GM12801 (cell line): ENCODE results near the gene TBC1D22A.

Experiments used
- TF ChIP-seq, protein P1 (sequence below): IDR thresholded peaks from one replicate; pipeline ENCODE4 v1.5.1; 2011; ENCODE audit warnings: control low read depth; ENCODE audit not compliant: insufficient read length; ENCODE audit errors: extremely low read depth

Gene TBC1D22A

DNA sequence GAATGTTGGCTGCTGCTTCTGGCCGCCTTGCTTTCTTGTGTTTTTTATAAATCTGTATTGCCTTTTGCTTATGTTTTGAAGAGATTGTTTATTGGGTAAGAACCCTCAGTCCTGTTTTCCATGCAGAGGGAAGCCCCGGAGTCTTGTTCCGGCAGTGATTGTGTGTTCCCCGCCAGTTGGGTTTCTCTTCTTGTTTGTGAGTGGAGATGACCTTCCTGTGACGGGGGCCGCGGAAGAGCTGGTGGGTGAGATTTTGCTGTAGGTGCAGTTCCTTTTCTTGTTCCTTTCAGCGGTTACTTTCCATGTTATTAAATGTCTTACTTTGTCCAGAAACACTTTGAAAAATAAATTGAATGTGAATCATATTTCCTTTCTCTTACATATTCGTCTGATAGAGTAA is 8.3 kb downstream of the TBC1D22A start:
- TF ChIP-seq, protein P1, sequence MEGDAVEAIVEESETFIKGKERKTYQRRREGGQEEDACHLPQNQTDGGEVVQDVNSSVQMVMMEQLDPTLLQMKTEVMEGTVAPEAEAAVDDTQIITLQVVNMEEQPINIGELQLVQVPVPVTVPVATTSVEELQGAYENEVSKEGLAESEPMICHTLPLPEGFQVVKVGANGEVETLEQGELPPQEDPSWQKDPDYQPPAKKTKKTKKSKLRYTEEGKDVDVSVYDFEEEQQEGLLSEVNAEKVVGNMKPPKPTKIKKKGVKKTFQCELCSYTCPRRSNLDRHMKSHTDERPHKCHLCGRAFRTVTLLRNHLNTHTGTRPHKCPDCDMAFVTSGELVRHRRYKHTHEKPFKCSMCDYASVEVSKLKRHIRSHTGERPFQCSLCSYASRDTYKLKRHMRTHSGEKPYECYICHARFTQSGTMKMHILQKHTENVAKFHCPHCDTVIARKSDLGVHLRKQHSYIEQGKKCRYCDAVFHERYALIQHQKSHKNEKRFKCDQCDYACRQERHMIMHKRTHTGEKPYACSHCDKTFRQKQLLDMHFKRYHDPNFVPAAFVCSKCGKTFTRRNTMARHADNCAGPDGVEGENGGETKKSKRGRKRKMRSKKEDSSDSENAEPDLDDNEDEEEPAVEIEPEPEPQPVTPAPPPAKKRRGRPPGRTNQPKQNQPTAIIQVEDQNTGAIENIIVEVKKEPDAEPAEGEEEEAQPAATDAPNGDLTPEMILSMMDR: no peak

DNA sequence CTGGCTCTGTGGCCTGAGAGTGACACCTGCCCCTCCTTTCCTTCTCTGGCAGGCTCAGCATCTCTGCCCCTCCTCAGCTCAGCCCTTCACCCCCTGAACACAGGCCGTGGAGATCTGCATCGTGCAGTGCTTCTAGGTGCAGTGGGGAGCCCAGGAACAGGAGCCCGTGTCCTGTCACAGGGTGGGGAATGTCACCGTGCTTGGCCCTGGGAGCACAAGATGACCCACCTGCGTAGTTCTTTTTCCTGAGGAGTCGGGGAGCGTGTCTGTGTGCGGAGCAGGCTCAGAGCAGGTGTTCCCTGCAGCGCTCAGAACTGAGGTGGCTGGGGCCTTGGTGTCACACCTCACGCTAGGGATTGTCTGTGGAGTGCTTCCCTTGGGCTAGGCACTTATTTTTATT is 10.6 kb downstream of the TBC1D22A start:
- TF ChIP-seq, protein P1: no peak

DNA sequence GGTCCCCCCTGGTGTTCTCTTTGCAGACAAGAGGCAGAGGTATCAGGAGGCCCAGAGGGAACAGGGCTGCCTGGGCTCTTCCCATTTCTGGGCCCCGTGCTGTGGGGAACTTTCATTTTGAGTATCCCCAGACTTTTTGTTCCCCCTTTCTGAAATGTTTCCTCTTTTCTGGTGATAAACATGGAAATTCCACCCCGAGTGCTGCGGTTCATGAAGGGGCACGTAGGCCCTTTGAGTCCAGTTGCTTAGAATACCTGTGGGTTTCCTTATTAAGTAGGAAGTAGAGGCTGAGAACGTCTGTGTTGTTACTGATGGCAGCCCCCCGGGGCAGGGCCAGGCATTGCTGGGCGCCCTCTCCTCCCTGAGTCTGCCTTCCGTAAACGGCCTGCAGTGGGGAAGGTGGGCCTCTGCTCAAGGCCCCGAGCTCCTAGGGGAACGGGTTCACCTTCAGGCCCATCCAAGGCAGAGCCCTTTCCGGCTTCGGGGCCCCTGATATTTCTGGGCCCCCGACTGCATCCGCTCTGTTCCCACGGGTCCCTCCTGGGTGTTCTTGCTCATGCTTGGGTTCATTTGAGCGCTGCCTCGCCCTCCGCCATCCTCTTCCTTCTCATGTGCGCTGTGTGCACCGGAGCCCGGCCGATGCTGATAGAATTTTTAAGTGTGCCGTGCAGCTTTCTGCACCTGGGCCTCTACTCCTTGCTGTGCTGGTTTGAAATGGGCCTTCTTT is 12.0 kb downstream of the TBC1D22A start:
- TF ChIP-seq, protein P1: no peak

DNA sequence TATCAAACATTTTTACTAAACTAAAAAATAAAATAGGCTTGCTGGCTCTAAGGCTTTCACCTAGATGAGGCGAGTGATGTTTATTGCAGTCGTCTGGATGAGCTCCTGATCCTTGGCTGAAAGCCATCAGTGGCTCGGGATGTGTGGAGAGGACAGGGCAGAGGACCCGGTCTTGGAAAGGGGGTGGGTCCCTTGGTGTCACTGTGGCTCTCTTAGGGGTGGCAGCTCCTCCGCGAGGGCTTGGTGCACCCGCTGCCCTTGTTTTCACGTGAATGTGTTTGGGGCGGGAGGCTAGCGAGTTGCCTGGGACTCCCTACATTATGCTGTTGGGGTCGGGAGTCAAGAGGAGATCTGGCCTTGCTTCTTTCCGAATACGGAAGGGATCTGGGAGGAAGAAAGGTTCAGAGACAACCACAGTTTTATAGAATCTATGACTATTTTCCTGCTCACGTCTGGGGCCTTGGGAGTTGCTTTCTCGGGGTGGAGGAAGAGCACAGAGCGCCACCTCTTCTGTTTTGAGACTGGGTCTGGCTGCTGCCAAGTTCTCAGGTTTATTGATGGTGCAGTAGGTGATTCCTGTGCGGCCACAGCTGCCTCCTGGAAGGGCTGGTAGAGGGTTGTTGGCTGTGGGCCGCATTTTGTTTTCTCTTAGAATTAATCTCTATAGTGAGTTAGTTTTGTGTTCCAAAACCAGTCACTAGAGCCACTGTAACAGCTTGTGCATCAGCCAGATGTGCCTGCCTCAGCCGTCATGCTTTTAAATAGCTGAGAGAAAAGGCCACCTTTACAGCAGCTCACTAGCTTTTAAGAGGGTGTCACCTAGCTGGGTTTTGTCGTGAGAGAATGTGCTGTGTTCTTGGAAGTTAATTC is 12.8 kb downstream of the TBC1D22A start:
- TF ChIP-seq, protein P1: no peak

DNA sequence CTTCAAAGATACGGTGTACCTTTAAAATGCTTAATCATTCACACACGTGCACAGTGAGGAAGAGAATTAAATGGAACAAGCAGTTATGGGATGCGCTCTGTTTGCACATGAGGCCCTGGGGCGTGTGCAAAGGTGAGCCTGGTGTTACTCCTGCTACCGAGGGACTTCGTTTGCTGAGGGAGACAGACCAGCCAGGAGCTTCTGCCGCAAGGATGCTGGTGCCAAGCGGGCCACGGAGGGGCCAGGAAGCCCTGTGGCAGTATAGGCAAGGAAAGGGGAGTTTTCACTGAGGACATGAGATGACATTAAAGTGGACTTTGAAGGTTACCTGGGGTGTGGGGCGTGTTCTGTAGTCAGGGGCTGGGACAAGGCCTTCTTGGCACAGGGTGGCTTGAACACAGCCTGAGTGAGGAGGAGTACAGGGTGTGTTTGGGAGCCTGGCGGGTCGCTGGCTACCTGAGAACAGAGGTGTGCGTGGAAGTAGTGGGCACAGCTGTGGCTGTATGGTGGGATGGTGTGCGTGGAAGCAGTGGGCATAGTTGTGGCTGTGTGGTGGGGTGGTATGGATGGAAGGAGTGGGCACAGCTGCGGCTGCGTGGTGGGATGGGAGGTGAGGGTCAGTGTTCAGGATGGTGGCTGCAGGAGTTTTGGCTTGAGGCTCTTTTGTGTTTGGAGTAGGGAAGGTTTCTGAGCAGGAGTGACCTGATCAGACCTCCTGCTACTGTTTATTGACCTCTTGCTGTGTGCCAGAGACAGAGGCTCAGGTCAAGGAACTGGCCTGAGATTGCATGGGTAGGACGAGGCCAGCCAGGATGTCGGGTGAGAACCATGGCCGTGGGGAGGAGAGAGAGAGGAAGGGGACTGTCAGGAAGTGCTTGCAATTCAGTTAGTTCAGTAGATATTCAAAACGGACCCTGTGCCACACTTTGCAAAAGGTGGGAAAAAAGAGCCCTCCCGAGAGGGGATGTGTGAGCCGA is 13.7 kb downstream of the TBC1D22A start:
- TF ChIP-seq, protein P1: no peak

DNA sequence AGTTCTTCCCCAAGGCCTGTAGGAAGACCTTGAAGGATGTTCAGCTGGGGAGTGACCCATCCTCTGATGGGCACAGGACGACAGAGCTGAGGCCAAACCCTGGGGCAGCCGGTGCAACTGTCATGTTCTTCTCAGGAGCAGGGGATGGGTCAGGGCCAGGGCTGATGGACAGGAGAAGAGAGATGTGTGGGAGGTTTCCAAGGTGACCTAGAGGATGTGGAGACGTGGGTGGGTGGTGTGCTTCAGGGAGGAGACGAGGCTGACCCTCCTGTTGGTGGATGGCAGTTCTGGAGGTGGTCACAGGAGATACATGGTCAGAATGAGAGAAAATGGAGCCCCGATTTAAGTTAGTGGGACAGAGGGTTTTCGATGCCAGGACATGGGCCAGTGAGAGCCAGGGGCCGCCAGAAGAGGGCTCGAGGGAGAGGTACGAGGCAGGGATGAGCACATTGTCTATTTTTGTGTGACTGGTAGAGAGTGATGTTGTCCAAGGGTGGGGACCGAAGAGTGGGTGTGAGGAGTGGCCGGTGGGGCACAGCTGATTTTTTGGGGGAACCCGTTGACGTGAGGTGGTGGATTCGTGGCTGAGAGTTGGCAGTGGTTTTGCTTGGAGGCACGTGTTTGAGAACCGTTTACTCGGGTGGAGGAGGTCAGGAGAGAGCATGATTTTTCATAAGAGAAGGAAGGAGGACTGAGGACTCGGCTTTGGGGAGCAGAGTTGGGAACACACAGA is 14.6 kb downstream of the TBC1D22A start:
- TF ChIP-seq, protein P1: no peak

DNA sequence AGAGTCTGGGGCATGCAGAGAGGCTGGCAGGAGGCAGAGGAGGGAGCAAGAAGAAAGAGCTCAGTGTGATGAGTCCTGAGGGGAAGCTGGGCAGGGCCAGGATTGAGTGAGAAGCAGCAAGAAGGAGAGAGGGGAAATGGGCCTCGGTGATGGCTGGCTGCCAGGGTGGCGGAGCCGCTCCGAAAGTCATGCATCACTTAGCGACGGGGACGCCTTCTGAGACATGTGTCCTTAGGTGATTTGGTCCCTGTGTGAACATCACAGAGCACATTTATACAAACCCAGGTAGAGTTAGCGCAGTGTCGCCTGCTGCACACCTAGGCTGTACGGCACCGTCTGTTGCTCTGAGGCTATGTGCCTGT is 15.1 kb downstream of the TBC1D22A start:
- TF ChIP-seq, protein P1: no peak
